HG03159 (cell line): ENCODE results near the gene TNKS1BP1.

ENCODE experiments used
- ATAC-seq: cut with Tn5 transposase; IDR thresholded peaks from one replicate; pipeline ENCODE4 v1.9.1; 2021; ENCODE audit warnings: mild to moderate bottlenecking, moderate library complexity; ENCODE audit not compliant: unreplicated experiment

TNKS1BP1 gene

GRCh38 chr11:57335023-57335342, 10.2 kb upstream of the TNKS1BP1 start:
- ATAC-seq = no peak

GRCh38 chr11:57332694-57333440, 8.1 kb upstream of the TNKS1BP1 start:
- no peak for ATAC-seq

GRCh38 chr11:57331720-57332119, 7.0 kb upstream of the TNKS1BP1 start:
- ATAC-seq = no peak

DNA sequence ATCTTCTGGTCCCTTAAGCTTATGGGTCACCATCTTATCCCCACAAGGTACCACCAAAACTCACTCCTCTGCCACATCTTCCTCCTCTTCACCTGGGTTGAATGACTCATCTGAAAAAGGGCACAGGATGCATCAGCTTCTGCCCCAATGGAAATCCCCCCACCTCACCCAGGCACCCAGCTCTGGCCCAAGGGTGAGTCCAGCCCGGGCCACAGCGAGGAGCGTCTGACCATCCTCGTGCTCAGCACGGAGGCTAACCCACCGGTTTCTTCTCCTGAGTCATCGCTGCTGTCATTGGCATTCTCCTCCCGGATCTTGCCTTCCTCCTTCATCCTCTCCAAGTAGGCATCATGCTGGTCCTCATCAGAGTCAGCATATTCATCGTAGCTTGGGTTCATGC, 5.3 kb upstream of the TNKS1BP1 start:
- ATAC-seq = no peak

DNA sequence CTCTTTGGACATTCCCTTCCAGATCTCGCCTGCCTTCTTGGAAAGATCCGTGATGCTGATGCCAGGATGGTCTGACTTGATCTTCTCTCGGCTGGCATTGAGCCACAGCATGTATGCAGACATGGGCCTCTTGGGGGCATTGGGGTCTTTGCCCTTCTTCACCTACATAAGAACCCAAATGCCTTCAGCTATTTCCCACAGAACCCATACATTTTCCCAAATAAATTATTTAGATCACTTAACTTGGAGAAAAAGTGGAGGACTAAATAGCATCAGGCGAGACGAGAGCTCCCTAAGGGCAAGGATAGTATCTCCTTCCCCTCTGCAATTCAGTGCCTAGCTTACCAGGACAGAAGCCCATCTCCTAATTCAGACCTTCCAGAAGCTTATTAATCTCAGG, 3.0 kb upstream of the TNKS1BP1 start:
- no peak for ATAC-seq

DNA sequence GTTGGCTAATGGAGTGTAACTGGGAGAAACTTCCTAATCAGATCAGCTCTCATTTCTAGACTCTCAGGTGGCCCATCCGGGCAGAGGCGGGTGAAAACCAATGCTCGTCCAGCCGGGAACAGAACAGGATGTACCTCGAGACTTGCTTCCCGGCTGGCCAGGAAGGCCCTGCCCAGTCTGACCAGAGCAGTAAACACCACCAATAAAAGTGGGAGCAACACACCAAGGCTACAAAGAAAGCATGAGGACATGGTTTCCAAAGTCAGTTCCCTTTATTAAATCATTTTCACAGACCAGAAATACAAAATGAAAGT, 940 bp upstream of the TNKS1BP1 start:
- no peak for ATAC-seq

- ATAC-seq = peak; percentile 17
These were observed 432 bp downstream of the TNKS1BP1 start for GRCh38 chr11:57324154-57324885.

GRCh38 chr11:57323855-57324153, 948 bp downstream of the TNKS1BP1 start:
- no peak for ATAC-seq

DNA sequence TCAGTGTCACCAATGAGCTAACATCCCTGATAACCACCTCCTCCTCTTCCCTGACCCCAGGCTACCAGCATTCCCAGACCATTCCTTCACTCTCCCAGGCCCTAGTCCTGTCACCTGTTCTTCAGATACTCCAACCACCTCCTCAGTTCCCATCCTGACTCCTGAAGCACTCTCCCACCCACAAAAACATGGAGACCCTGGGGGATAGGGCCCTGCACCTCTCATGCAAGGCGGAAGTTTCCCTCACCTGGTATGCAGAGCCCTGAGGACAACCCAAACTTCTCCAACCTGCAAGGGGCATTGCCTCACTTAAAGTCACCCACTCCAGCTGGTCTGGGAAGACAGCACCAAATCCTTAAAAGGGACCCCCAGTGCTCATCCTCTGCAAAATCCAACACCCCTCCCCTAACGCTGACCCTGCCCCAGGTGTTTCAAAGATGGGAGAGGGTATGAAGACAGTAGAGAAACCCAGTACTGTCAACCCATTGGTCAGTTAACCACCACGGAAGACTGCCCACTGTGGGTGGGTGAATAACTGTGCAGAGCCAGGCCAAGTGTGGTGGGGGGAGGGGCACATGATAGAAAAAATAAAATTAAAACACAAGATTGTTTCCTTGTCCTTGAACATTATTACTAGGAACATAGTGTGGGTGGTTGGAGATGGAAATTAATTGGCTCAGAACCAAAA, 1.4 kb downstream of the TNKS1BP1 start:
- ATAC-seq = no peak

GRCh38 chr11:57322256-57323166, 2.2 kb downstream of the TNKS1BP1 start:
- no peak for ATAC-seq

DNA sequence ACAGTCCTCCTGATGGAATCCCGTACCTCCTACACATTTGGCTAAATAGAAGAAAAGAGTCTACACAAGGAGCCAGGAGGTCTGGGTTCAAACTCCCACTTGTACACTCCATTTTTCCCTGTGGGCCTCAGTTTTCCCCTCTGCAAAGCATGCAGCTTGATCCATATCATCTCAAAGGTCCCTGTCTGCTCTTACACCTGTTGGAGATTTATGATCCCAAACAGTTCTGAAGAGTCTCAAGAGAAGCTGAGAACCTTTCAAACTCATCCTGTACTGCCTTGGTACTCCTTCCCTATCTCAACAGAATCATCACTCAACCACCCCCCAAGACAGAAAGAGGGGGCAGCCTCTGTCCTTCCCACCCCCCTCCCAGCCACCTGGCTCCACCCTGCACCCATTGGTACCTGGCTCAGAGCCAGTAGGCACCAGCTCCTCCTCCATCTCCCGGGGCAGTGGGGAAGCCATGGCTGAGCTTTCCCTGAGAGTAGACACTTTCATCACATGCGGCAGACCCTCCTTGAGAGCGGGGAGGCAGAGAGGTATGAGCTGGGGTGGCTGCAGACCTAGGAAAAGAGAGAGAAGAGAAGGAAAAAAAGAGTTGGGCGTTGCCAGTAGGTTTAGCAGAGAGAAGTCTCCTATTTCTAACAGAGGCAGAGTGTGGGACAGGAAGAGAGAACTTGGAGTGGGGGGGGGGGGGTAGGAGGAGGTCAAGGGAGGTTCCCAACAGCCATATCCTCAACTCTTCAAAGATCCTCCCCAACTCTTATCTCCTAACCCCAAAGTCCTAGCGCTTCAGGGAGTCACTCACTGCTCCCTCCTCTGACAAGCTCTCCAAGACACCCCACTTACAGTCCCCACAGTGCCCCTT, 3.1 kb downstream of the TNKS1BP1 start:
- no peak for ATAC-seq

DNA sequence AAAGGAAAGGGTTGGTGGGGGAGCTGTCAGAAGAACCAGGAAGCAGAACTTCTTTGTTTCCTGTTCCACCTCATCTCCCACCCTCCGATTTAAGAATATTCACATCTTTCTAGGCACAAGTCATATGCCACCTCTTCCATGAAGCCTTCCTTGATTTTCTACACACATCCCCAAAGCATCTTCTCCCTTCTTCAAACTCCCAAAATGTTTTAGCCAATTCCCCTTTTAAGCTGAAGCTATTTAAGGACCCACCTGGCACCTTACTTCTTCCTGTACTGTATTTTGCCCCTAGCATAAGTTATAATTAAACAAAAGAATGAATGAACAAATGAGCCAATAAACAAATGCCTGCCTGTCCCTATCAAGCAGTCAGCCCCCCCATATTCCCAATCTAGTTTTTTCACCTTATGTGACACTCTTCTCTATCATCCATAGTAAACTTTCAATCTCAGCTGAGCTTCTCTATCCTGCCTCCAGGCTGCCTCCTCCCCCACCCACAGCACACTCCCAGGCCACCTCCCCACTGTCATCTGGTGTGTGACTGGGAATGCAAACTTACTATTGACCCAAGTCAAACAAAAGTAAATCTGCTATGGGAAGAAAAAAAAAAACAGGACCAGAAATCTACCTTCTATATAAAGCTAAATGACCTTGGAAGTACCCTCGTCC, 3.9 kb downstream of the TNKS1BP1 start:
- ATAC-seq = no peak

- ATAC-seq = no peak
These were observed 4.6 kb downstream of the TNKS1BP1 start for GRCh38 chr11:57320067-57320718.

GRCh38 chr11:57318178-57318577, 6.6 kb downstream of the TNKS1BP1 start:
- ATAC-seq = no peak

GRCh38 chr11:57316017-57316416, 8.7 kb downstream of the TNKS1BP1 start:
- ATAC-seq = no peak

DNA sequence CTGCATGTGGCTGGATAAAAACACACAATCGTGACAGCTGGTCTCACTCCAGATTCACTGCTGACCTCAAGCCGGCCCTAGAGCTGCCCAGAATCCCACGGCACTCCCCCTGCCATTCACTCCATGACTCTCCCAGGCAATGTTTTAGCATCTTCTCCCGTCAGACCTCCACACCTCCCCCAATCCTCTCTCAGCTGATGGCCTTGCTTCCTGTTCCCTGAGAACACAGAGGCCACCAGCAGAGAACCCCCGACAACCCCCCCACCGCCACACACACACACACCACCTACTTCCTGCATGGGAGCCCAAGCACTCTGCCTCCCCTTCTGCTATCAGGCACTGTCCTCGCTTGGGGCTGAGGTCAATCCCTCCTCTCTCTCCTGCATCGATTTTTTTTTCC, 9.3 kb downstream of the TNKS1BP1 start:
- no peak for ATAC-seq

- no peak for ATAC-seq
These were observed 10.4 kb downstream of the TNKS1BP1 start for GRCh38 chr11:57314221-57314973.

- ATAC-seq = no peak
These were observed 11.0 kb downstream of the TNKS1BP1 start for GRCh38 chr11:57313788-57314135.
